Measurements from ENCODE around the gene CHCHD10. TPM values are rescaled to one million over a fixed set of nuclear protein-coding genes. Genes with fewer than 3 reads are reported as not detected.

CHCHD10 gene
- 63.4 and 68.8 TPM in 2 replicates for total RNA-seq

- ChIA-PET CTCF (interaction anchor here (0.7 to 4.0 kb wide), 3 partner anchors 82 to 177 kb away, joined by 4 to 31 read pairs (median 4); partner anchors contain the start of gene SLC2A11), POLR2A (interaction anchor here (0.8 to 11.8 kb wide), 11 partner anchors 15 to 126 kb away, joined by 3 to 229 read pairs (median 4); partner anchors contain the start of genes DERL3, MIF, SLC2A11 and VPREB3)
- Mint-ChIP-seq H3K4me3 (peak within 1 kb of the TSS; percentile 86), H3K36me3 (ENCODE audit: low read depth) (peaks cover 14% of the 10 kb centered on the region), H3K27me3 (no peaks in the 10 kb centered on the region), H3K4me1 (peaks cover 74% of the 10 kb centered on the region), H3K27ac (peak within 1 kb of the TSS; percentile 73), H3K9me3 (no peaks in the 10 kb centered on the region)
- peak; percentile 81 for DNase-seq
- ATAC-seq (ENCODE audit: low read depth), result peak; percentile 66
- TF ChIP-seq, protein P1, sequence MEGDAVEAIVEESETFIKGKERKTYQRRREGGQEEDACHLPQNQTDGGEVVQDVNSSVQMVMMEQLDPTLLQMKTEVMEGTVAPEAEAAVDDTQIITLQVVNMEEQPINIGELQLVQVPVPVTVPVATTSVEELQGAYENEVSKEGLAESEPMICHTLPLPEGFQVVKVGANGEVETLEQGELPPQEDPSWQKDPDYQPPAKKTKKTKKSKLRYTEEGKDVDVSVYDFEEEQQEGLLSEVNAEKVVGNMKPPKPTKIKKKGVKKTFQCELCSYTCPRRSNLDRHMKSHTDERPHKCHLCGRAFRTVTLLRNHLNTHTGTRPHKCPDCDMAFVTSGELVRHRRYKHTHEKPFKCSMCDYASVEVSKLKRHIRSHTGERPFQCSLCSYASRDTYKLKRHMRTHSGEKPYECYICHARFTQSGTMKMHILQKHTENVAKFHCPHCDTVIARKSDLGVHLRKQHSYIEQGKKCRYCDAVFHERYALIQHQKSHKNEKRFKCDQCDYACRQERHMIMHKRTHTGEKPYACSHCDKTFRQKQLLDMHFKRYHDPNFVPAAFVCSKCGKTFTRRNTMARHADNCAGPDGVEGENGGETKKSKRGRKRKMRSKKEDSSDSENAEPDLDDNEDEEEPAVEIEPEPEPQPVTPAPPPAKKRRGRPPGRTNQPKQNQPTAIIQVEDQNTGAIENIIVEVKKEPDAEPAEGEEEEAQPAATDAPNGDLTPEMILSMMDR (IDR thresholded peaks at IDR 0.05), result no peak
- intact Hi-C loops (cut with micrococcal nuclease), result loop anchor here (1.0 to 10.0 kb wide), 6 partner anchors 16 to 226 kb away; partner anchors contain the start of gene MIF
Measured at GRCh38 chr22:23767673-23768548, at the start of gene CHCHD10. TSS of gene CHCHD10 (minus strand) at chr22:23767972. CDS start at chr22:23767874, 98 bp downstream.

- intact Hi-C loops (cut with micrococcal nuclease), result no loop called here
- ATAC-seq (ENCODE audit: low read depth), result no peak
- Mint-ChIP-seq H3K9me3 (no peaks in the 10 kb centered on the region), H3K27ac (no peak overlapping the region), H3K27me3 (no peaks in the 10 kb centered on the region), H3K36me3 (ENCODE audit: low read depth) (peaks cover 89% of the 10 kb centered on the region), H3K4me1 (peaks cover 46% of the 10 kb centered on the region), H3K4me3 (no peak overlapping the region)
- CTCF ChIA-PET, result no interaction called here
- DNase-seq, result no peak
- TF ChIP-seq, protein P1 (IDR thresholded peaks at IDR 0.05), result no peak
- POLR2A ChIA-PET, result interaction anchor here (1.1 kb wide), 1 partner anchor 15 kb away, joined by 3 read pairs; no protein-coding TSS in a partner anchor
Measured at GRCh38 chr22:23817146-23817545, 49.4 kb upstream of the CHCHD10 start.

DNA sequence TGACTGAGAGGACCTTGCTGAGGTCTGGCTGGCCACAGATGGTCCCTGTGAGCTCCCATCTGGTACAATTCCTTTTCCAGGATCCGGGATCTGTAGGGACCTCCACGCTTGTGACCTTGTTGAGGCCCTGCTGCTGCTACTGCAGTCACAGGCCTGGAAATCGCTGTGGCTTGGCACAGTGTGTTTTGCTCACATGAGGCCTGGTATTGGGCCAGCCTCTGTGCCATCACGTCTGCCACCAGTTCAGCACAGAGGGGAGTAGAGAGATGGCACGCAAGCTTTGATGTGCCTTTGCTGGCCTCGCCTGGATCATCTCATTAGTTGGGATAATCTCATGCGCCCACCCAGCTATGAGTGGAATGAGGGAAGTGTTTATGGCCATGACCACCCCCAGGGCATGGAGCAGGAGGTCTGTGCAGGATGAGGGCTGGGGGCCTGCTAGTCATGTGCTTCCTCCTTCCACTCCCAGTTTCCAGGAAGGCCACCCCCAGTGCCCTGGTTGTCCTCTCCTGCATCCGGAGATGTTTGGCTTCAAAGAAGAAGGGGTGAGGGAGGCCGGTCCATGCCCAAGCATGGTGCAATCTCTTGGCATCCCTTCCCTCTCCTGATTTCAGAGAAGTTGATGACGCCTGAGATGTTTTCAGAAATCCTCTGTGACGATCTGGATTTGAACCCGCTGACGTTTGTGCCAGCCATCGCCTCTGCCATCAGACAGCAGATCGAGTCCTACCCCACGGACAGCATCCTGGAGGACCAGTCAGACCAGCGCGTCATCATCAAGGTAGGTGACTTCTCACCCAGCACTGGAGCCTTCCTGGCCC lies 48.6 kb upstream of the CHCHD10 start:
- intact Hi-C loops (cut with micrococcal nuclease), result no loop called here
- Mint-ChIP-seq H3K4me1 (peaks cover 51% of the 10 kb centered on the region), H3K9me3 (no peaks in the 10 kb centered on the region), H3K27ac (no peak overlapping the region), H3K27me3 (no peaks in the 10 kb centered on the region), H3K4me3 (no peak overlapping the region), H3K36me3 (ENCODE audit: low read depth) (peaks cover 89% of the 10 kb centered on the region)
- TF ChIP-seq, protein P1 (IDR thresholded peaks at IDR 0.05), result no peak
- no peak for DNase-seq
- ATAC-seq (ENCODE audit: low read depth), result no peak
- ChIA-PET CTCF (interaction anchor here (1.2 kb wide), 1 partner anchor 41 kb away, joined by 3 read pairs; the partner anchor contains the start of gene SLC2A11), POLR2A (interaction anchor here (0.6 to 1.1 kb wide), 2 partner anchors 15 to 42 kb away, joined by 3 read pairs; no protein-coding TSS in a partner anchor)

DNA sequence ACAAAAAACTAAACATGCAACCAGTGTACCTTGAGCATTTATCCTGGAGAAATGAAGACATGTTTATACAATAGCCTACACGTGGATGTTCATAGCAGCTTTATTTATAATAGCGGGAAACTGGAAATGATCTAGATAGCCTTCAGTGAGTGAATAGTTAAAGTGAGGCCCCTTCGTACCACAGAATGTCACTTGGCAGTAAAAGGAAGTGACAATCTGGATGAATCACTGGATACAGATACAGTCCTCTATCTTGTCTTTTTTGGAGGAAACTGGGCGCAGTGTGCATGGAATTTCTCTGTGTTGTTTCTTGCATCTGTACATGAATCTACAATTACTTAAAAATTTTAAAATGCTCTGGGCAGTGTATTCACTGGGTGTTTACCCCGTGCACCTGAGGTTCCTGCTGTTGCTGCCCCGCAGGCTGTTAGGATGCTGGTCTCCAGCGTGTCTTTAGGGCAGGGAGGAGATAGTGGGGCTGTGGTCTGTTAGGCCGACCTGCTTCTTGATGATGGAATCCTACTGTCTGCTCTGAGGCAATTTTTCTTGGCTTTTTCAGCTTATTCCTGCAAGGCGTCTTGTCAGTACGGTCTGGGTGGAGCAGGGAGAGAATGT lies 47.9 kb upstream of the CHCHD10 start:
- ChIA-PET POLR2A (interaction anchor here (0.6 kb wide), 1 partner anchor 43 kb away, joined by 3 read pairs; no protein-coding TSS in a partner anchor), CTCF (interaction anchor here (1.2 kb wide), 1 partner anchor 42 kb away, joined by 3 read pairs; the partner anchor contains the start of gene SLC2A11)
- Mint-ChIP-seq H3K4me1 (peaks cover 50% of the 10 kb centered on the region), H3K9me3 (no peaks in the 10 kb centered on the region), H3K36me3 (ENCODE audit: low read depth) (peaks cover 89% of the 10 kb centered on the region), H3K27me3 (no peaks in the 10 kb centered on the region), H3K27ac (no peak overlapping the region), H3K4me3 (no peak overlapping the region)
- no peak for ATAC-seq (ENCODE audit: low read depth)
- TF ChIP-seq, protein P1 (IDR thresholded peaks at IDR 0.05), result no peak
- intact Hi-C loops (cut with micrococcal nuclease), result no loop called here
- DNase-seq, result no peak
